WTC11 (cell line): ENCODE data around the gene AMPD3.

Source experiments
- CREB1 ChIP-seq: sonication (generic); formaldehyde crosslinking; IDR thresholded peaks from 2 replicates; pipeline ENCODE4 v1.8.0; 2023; ENCODE audit warnings: mild to moderate bottlenecking, missing genetic modification reagents
- CREM ChIP-seq: sonication (generic); formaldehyde crosslinking; IDR thresholded peaks from 2 replicates; pipeline ENCODE4 v1.8.1; 2022; ENCODE audit warnings: mild to moderate bottlenecking, missing genetic modification reagents, moderate library complexity
- GABPB1 ChIP-seq: sonication (generic); formaldehyde crosslinking; IDR thresholded peaks from 2 replicates; pipeline ENCODE4 v1.8.1; 2023; ENCODE audit warnings: mild to moderate bottlenecking, missing genetic modification reagents
- NR2C2 ChIP-seq: sonication (generic); formaldehyde crosslinking; IDR thresholded peaks from 2 replicates; pipeline ENCODE4 v1.8.0; 2022; ENCODE audit warnings: mild to moderate bottlenecking, missing genetic modification reagents
- SP1 ChIP-seq: sonication (generic); formaldehyde crosslinking; conservative IDR thresholded peaks from 2 replicates; pipeline ENCODE4 v1.8.1; 2022; ENCODE audit warnings: missing genetic modification reagents
- ZBTB21 ChIP-seq: sonication (generic); formaldehyde crosslinking; IDR thresholded peaks from 2 replicates; pipeline ENCODE4 v1.8.1; 2023; ENCODE audit warnings: mild to moderate bottlenecking, missing genetic modification reagents, borderline replicate concordance
- TF ChIP-seq, protein P1 (sequence below): fragments of 200-600 bp; IDR thresholded peaks from 2 replicates; pipeline ENCODE4 v1.8.0; 2022; ENCODE audit warnings: antibody characterized with exemption

GRCh38 chr11:10532526-10532925, 77.5 kb downstream of the AMPD3 start:
- TF ChIP-seq CREB1 (no peak), SP1 (no peak), GABPB1 (CRISPR knock-in tag) (no peak), ZBTB21 (CRISPR knock-in tag) (no peak), CREM (no peak), NR2C2 (CRISPR knock-in tag) (no peak)
- TF ChIP-seq, protein P1, sequence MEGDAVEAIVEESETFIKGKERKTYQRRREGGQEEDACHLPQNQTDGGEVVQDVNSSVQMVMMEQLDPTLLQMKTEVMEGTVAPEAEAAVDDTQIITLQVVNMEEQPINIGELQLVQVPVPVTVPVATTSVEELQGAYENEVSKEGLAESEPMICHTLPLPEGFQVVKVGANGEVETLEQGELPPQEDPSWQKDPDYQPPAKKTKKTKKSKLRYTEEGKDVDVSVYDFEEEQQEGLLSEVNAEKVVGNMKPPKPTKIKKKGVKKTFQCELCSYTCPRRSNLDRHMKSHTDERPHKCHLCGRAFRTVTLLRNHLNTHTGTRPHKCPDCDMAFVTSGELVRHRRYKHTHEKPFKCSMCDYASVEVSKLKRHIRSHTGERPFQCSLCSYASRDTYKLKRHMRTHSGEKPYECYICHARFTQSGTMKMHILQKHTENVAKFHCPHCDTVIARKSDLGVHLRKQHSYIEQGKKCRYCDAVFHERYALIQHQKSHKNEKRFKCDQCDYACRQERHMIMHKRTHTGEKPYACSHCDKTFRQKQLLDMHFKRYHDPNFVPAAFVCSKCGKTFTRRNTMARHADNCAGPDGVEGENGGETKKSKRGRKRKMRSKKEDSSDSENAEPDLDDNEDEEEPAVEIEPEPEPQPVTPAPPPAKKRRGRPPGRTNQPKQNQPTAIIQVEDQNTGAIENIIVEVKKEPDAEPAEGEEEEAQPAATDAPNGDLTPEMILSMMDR, result no peak
